CD4-positive, alpha-beta memory T cell (primary cell): ENCODE measurements around the gene LRP1B. TPM values are rescaled to one million over a fixed set of nuclear protein-coding genes. Genes with fewer than 3 reads are reported as not detected.

Experiments used
- CTCF ChIA-PET: fragments of 350-600 bp; sonication (Branson Sonifier 250); formaldehyde crosslinking; loops from one replicate; lab custom pipeline; 2021; ENCODE audit warnings: inconsistent platforms; ENCODE audit not compliant: partially characterized antibody; lab: Charles Lee
- POLR2A ChIA-PET: fragments of 350-600 bp; sonication (Branson Sonifier 250); formaldehyde crosslinking; loops from one replicate; lab custom pipeline; 2021; ENCODE audit not compliant: partially characterized antibody; lab: Charles Lee
- DNase-seq, 5 donors: peaks; one replicate each; pipeline versions ENCODE4 v3.0.0 to v3.0.0-alpha.2; 2020 to 2022; ENCODE audit warnings: mixed read lengths in 1 of 5
- H3K27ac ChIP-seq: one replicate; pipeline ENCODE4 v1.7.0; 2013; ENCODE audit warnings: low read depth, low read length
- H3K27me3 ChIP-seq: 2 replicates; pipeline ENCODE4 v1.7.0; 2013; ENCODE audit warnings: mild to moderate bottlenecking, low read length, moderate library complexity; ENCODE audit not compliant: insufficient read depth
- H3K36me3 ChIP-seq: 2 replicates; pipeline ENCODE4 v1.7.0; 2013; ENCODE audit warnings: mild to moderate bottlenecking, low read length, moderate library complexity; ENCODE audit not compliant: insufficient read depth
- H3K4me1 ChIP-seq: 2 replicates; pipeline ENCODE4 v1.7.0; 2013; ENCODE audit warnings: mild to moderate bottlenecking, low read length, moderate library complexity; ENCODE audit not compliant: insufficient read depth
- H3K4me3 ChIP-seq, 2 donors: one replicate each; pipeline ENCODE4 v1.7.0; 2013; ENCODE audit warnings: low read length in 2 of 2, mild to moderate bottlenecking in 1 of 2
- H3K9me3 ChIP-seq, 2 donors: one replicate each; pipeline ENCODE4 v1.7.0; 2013; ENCODE audit warnings: low read length in 2 of 2, control low read depth in 1 of 2; ENCODE audit not compliant: control insufficient read depth in 1 of 2
- H3K27ac Mint-ChIP-seq, 7 donors: one replicate each; pipeline ENCODE4 v1.8.0; 2020 to 2021; ENCODE audit warnings: mixed read lengths in 7 of 7, mild to moderate bottlenecking in 6 of 7, inconsistent platforms in 3 of 7, moderate library complexity in 3 of 7
- H3K27me3 Mint-ChIP-seq, 2 donors: one replicate each; pipeline ENCODE4 v1.8.0; 2020 to 2021; ENCODE audit warnings: mixed read lengths in 2 of 2
- H3K36me3 Mint-ChIP-seq, 2 donors: one replicate each; pipeline ENCODE4 v1.8.0; 2020 to 2021; ENCODE audit warnings: mixed read lengths in 2 of 2, inconsistent platforms in 1 of 2, mild to moderate bottlenecking in 1 of 2
- H3K4me1 Mint-ChIP-seq, 4 donors: one replicate each; pipeline ENCODE4 v1.8.0; 2020 to 2021; ENCODE audit warnings: mixed read lengths in 4 of 4, mild to moderate bottlenecking in 1 of 4
- H3K4me3 Mint-ChIP-seq, 8 donors: one replicate each; pipeline ENCODE4 v1.8.0; 2020 to 2021; ENCODE audit warnings: mixed read lengths in 8 of 8, mild to moderate bottlenecking in 7 of 8, moderate library complexity in 6 of 8, inconsistent platforms in 3 of 8
- H3K9me3 Mint-ChIP-seq, 8 donors: one replicate each; pipeline ENCODE4 v1.8.0; 2020 to 2021; ENCODE audit warnings: mixed read lengths in 8 of 8, mild to moderate bottlenecking in 5 of 8, inconsistent platforms in 3 of 8, moderate library complexity in 1 of 8
- intact Hi-C: fragments of 100-400 bp; cut with micrococcal nuclease; formaldehyde crosslinking; loops from one replicate; pipeline ENCODE4 v1.15.1; 2023
- polyA plus RNA-seq, 2 donors: library from polyadenylated mRNA; unstranded; fragments of 300-500 nt; fragmentation: Illumina TruSeq; gene quantifications; one replicate each; pipeline ENCODE4 v1.2.3, GENCODE V29; 2021
- total RNA-seq, 2 experiments: library from RNA; stranded (reverse); gene quantifications; one replicate each; pipeline ENCODE4 v1.2.3, GENCODE V29; 2021

The LRP1B gene
- total and polyA plus RNA-seq, 4 experiments from 2014 or later, result not detected

DNA sequence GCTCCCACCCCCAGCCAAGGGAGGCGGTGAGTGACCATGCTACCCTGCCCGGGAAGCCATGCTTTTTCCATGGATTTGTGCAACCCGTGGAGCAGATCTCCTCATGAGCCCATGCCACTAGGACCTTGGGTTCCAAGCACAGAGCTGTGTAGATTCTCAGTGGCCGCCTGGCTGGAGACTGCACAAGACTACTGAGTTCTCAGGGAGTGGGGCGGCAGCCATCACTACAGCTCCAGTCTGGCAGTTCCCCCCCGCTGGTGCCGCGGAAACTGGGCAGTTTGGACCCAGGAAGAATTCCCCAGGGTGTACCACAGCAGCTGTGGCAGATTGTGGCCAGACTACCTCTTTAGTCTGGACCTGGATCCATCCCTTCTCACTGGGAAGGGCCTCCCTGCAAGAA, 470.6 kb downstream of the LRP1B start:
- Mint-ChIP-seq H3K27me3 (no peaks in the 10 kb centered on the region), H3K9me3 (peaks cover 7 to 36% (median 20%) of the 10 kb centered on the region in 8 donors), H3K36me3 (no peaks in the 10 kb centered on the region), H3K4me1 (no peaks in the 10 kb centered on the region), H3K4me3 (no peak overlapping the region), H3K27ac (no peak overlapping the region)
- Histone ChIP-seq H3K27me3 (no peaks in the 10 kb centered on the region), H3K36me3 (no peaks in the 10 kb centered on the region), H3K27ac (no peak overlapping the region), H3K9me3 (peaks cover 0 to 3% of the 10 kb centered on the region in 2 donors), H3K4me3 (no peak overlapping the region), H3K4me1 (no peaks in the 10 kb centered on the region)
- DNase-seq, result no peak
- ChIA-PET POLR2A (no interaction called here), CTCF (no interaction called here)
- intact Hi-C loops, result no loop called here

DNA sequence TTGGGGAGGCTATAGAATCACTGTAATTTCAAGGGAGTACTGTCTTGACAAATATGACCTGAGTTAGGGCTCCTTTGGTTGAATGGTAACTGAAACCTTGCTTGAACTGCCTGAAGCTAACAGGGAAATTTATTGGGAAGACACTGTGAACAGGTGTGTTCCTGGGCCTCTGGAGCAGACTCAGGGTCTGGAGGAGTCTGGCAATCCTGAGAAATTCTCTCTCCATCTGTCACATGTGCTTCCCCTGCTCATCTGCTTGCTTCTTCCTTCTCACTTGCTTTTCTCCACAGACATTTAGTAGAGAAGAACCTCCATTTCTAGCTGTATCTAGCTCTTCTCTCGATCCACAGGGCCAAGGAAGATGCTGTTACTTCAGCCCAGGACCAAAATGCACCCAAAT, 476.5 kb downstream of the LRP1B start:
- no peaks in the 10 kb centered on the region for H3K27me3 ChIP-seq
- no peak overlapping the region for H3K27ac Mint-ChIP-seq
- H3K36me3 Mint-ChIP-seq, result no peaks in the 10 kb centered on the region
- CTCF ChIA-PET, result no interaction called here
- no peaks in the 10 kb centered on the region for H3K36me3 ChIP-seq
- H3K9me3 Mint-ChIP-seq, result peaks cover 0 to 14% (median 6%) of the 10 kb centered on the region in 8 donors
- no peaks in the 10 kb centered on the region for H3K27me3 Mint-ChIP-seq
- POLR2A ChIA-PET, result no interaction called here
- no peak overlapping the region for H3K27ac ChIP-seq
- no peak for DNase-seq
- no peak overlapping the region for H3K4me3 ChIP-seq
- H3K4me1 Mint-ChIP-seq, result no peaks in the 10 kb centered on the region
- no peaks in the 10 kb centered on the region for H3K9me3 ChIP-seq
- no peak overlapping the region for H3K4me3 Mint-ChIP-seq
- no peaks in the 10 kb centered on the region for H3K4me1 ChIP-seq
- intact Hi-C loops, result no loop called here

DNA sequence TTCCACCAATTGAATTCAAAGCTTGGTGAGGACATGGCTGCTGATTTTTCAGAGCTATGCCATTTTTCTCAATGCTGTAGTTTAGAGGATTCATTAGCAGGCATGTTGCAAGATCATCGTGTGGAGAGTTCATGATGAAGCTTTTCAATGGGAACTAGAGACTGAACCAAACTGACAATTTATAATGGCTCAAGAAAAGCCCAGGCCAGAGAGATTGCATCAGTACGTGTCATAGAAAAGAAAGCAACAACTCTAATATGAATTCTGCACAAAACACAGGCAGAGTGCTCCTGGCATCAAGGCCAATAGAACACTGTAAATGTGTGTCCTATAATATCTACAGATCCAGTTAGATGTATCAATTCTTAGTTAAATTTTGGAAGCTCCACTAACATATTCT, 477.6 kb downstream of the LRP1B start:
- H3K4me3 ChIP-seq, result no peak overlapping the region
- H3K4me1 ChIP-seq, result no peaks in the 10 kb centered on the region
- intact Hi-C loops, result no loop called here
- no peaks in the 10 kb centered on the region for H3K36me3 ChIP-seq
- no peaks in the 10 kb centered on the region for H3K36me3 Mint-ChIP-seq
- no peak overlapping the region for H3K4me3 Mint-ChIP-seq
- ChIA-PET CTCF (no interaction called here), POLR2A (no interaction called here)
- DNase-seq, result no peak
- H3K4me1 Mint-ChIP-seq, result no peaks in the 10 kb centered on the region
- no peaks in the 10 kb centered on the region for H3K9me3 ChIP-seq
- peaks cover 0 to 13% (median 6%) of the 10 kb centered on the region in 8 donors for H3K9me3 Mint-ChIP-seq
- H3K27ac ChIP-seq, result no peak overlapping the region
- H3K27me3 ChIP-seq, result no peaks in the 10 kb centered on the region
- H3K27ac Mint-ChIP-seq, result no peak overlapping the region
- no peaks in the 10 kb centered on the region for H3K27me3 Mint-ChIP-seq

DNA sequence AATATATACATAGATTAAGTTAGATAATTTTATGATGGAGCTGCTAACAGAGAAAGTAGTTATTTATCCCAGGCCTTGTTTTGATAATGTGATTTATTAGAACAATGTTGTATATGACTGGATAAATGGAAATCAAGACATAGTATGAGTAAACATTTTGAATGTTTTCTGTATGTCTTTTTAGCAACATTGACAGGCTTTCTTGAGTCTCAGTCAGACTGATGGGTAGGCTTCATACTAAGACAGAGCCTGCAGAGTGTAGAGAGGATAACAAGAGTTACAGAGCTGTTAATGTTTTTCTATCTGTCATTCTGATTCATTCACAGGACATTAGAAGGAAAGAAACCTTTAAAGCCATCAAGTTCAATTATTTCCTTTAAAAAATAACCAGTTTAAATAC, 478.5 kb downstream of the LRP1B start:
- no peaks in the 10 kb centered on the region for H3K27me3 ChIP-seq
- no peak overlapping the region for H3K4me3 ChIP-seq
- H3K36me3 ChIP-seq, result no peaks in the 10 kb centered on the region
- H3K9me3 Mint-ChIP-seq, result peaks cover 0 to 12% (median 5%) of the 10 kb centered on the region in 8 donors
- H3K4me1 Mint-ChIP-seq, result no peaks in the 10 kb centered on the region
- no peaks in the 10 kb centered on the region for H3K4me1 ChIP-seq
- CTCF ChIA-PET, result no interaction called here
- DNase-seq, result no peak
- no peak overlapping the region for H3K27ac Mint-ChIP-seq
- H3K27me3 Mint-ChIP-seq, result no peaks in the 10 kb centered on the region
- H3K9me3 ChIP-seq, result no peaks in the 10 kb centered on the region
- POLR2A ChIA-PET, result no interaction called here
- H3K36me3 Mint-ChIP-seq, result no peaks in the 10 kb centered on the region
- intact Hi-C loops, result no loop called here
- H3K4me3 Mint-ChIP-seq, result no peak overlapping the region
- no peak overlapping the region for H3K27ac ChIP-seq

DNA sequence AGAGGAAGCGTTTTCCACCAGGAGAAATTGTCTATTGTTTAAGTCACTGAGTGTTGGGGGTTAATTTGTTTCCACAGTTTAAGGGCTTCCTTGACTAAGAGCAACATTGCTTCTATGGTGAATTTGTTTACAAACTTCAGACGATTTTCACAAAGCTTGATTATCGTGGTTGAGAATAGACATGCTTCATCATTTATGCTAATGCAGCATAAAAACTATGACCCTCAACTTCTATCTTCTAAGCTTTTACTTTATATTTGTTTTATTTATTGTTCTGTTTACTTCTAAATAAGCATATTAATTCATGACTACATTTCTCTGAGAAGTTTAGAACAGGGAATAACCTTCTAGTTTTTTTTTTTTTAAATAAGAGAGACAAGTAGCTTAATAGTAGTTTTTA, 483.5 kb downstream of the LRP1B start:
- POLR2A ChIA-PET, result no interaction called here
- H3K9me3 Mint-ChIP-seq, result peaks cover 1 to 20% (median 9%) of the 10 kb centered on the region in 8 donors
- intact Hi-C loops, result no loop called here

DNA sequence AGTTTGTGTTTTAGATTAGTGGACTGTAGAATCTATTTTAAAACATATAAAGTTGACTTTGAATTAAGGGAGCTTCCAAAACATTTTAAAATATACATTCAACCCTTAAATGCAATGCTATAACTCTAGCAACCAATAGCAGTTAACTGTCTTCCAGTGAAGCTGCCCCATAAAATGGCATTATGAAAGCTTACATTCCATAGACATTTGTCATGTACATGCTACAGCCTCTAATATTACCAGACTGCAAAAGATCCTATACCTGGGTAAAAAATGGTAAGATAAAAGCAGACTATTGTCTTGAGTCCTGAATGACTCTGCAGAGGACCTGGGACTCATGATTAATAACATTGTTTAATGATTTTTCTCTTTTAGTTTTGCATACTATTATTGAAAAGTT, 489.4 kb downstream of the LRP1B start:
- ChIA-PET POLR2A (no interaction called here), CTCF (no interaction called here)
- intact Hi-C loops, result no loop called here
- H3K4me1 Mint-ChIP-seq, result no peaks in the 10 kb centered on the region
- H3K27me3 Mint-ChIP-seq, result no peaks in the 10 kb centered on the region
- H3K27ac Mint-ChIP-seq, result no peak overlapping the region
- Histone ChIP-seq H3K36me3 (no peaks in the 10 kb centered on the region), H3K9me3 (no peaks in the 10 kb centered on the region), H3K27ac (no peak overlapping the region), H3K4me1 (no peaks in the 10 kb centered on the region), H3K4me3 (no peak overlapping the region), H3K27me3 (no peaks in the 10 kb centered on the region)
- DNase-seq, result no peak
- no peaks in the 10 kb centered on the region for H3K36me3 Mint-ChIP-seq
- peaks cover 0 to 15% (median 4%) of the 10 kb centered on the region in 8 donors for H3K9me3 Mint-ChIP-seq
- no peak overlapping the region for H3K4me3 Mint-ChIP-seq

More for the DNA sequence above, 483.5 kb downstream of the LRP1B start:
- H3K36me3 ChIP-seq, result no peaks in the 10 kb centered on the region
- no peaks in the 10 kb centered on the region for H3K27me3 ChIP-seq
- H3K36me3 Mint-ChIP-seq, result no peaks in the 10 kb centered on the region
- H3K9me3 ChIP-seq, result no peaks in the 10 kb centered on the region
- no peak overlapping the region for H3K27ac Mint-ChIP-seq
- no peak overlapping the region for H3K27ac ChIP-seq
- DNase-seq, result no peak
- no peak overlapping the region for H3K4me3 Mint-ChIP-seq
- H3K4me1 ChIP-seq, result no peaks in the 10 kb centered on the region
- H3K4me3 ChIP-seq, result no peak overlapping the region
- no peaks in the 10 kb centered on the region for H3K27me3 Mint-ChIP-seq
- H3K4me1 Mint-ChIP-seq, result no peaks in the 10 kb centered on the region
- CTCF ChIA-PET, result no interaction called here

DNA sequence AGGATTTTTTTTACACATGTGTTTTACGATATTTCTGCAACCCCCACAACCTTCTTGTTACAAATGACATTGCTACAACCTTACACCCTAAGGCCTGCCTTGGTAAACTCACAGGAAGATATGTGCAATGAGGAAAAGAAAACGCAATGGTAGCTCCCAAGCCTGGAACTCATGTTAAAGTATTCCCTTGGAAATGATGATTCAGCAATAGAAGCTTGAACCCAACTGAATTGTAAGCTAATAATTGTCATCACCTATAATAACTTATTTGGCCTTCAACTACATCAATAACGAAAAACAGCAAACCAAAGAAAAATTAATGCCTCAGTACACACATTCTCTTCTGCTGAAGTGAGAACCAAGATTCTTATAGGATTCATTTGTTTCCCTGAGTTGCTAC, 491.0 kb downstream of the LRP1B start:
- no peaks in the 10 kb centered on the region for H3K4me1 Mint-ChIP-seq
- Histone ChIP-seq H3K27me3 (no peaks in the 10 kb centered on the region), H3K36me3 (no peaks in the 10 kb centered on the region), H3K4me3 (no peak overlapping the region), H3K4me1 (no peaks in the 10 kb centered on the region), H3K9me3 (no peaks in the 10 kb centered on the region), H3K27ac (no peak overlapping the region)
- no peaks in the 10 kb centered on the region for H3K27me3 Mint-ChIP-seq
- ChIA-PET POLR2A (no interaction called here), CTCF (no interaction called here)
- H3K4me3 Mint-ChIP-seq, result no peak overlapping the region
- intact Hi-C loops, result no loop called here
- H3K36me3 Mint-ChIP-seq, result no peaks in the 10 kb centered on the region
- peaks cover 0 to 16% (median 4%) of the 10 kb centered on the region in 8 donors for H3K9me3 Mint-ChIP-seq
- no peak for DNase-seq
- H3K27ac Mint-ChIP-seq, result no peak overlapping the region

DNA sequence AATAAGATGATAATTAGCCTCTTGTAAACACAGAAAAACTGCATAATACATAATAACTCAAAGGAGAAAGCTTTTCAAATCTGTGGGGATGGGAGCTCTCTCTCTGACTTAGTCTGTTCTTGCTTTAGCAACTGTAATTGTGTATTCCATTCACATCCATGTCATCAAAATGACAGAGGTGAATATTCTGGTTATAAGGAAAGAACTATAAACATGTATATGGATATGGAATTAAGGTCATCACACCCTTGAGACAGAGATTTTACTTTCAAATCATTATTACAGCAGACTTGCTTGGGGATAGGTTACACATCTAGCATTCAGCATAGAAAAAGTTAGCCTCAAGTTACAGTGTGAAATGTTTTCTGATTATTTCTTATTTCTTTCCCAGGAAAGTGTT, 497.7 kb downstream of the LRP1B start:
- H3K4me1 Mint-ChIP-seq, result no peaks in the 10 kb centered on the region
- ChIA-PET CTCF (no interaction called here), POLR2A (no interaction called here)
- Histone ChIP-seq H3K27me3 (no peaks in the 10 kb centered on the region), H3K36me3 (no peaks in the 10 kb centered on the region), H3K4me3 (no peak overlapping the region), H3K9me3 (no peaks in the 10 kb centered on the region), H3K4me1 (no peaks in the 10 kb centered on the region), H3K27ac (no peak overlapping the region)
- no peak overlapping the region for H3K4me3 Mint-ChIP-seq
- intact Hi-C loops, result no loop called here
- H3K9me3 Mint-ChIP-seq, result peaks cover 0 to 4% (median 2%) of the 10 kb centered on the region in 8 donors
- no peaks in the 10 kb centered on the region for H3K27me3 Mint-ChIP-seq
- DNase-seq, result no peak
- no peaks in the 10 kb centered on the region for H3K36me3 Mint-ChIP-seq
- H3K27ac Mint-ChIP-seq, result no peak overlapping the region
